Kidney (tissue), 14 donors: ENCODE measurements around the gene NCOA1. TPM values are rescaled to one million over a fixed set of nuclear protein-coding genes. Genes with fewer than 3 reads are reported as not detected.

Experiments used
- DNase-seq, 5 donors: peaks; one replicate each; pipeline ENCODE4 v3.0.0-alpha.2; 2013 to 2020
- FAIRE-seq: peaks from 2 replicates; lab custom pipeline; 2012; peaks lifted over from hg19 to GRCh38; lab: Jason Lieb, UNC
- H3K27ac ChIP-seq, 2 donors: one replicate each; pipeline ENCODE4 v1.7.0; 2013; ENCODE audit warnings: low read depth in 2 of 2, low read length in 2 of 2, inconsistent platforms in 1 of 2
- H3K27me3 ChIP-seq: one replicate; pipeline ENCODE4 v1.7.1; 2013; ENCODE audit warnings: low read length, inconsistent platforms; ENCODE audit not compliant: control insufficient read depth, insufficient read depth
- H3K36me3 ChIP-seq, 3 donors: one replicate each; pipeline versions ENCODE4 v1.7.0 to v1.7.1; 2013; ENCODE audit warnings: low read length in 3 of 3, control low read depth in 1 of 3, inconsistent platforms in 1 of 3; ENCODE audit not compliant: insufficient read depth in 3 of 3, control insufficient read depth in 2 of 3
- H3K4me1 ChIP-seq, 3 donors: one replicate each; pipeline versions ENCODE4 v1.7.0 to v1.7.1; 2013; ENCODE audit warnings: low read length in 3 of 3, inconsistent platforms in 1 of 3, low read depth in 1 of 3; ENCODE audit not compliant: control insufficient read depth in 2 of 3, insufficient read depth in 2 of 3
- H3K4me3 ChIP-seq, 3 donors: one replicate each; pipeline versions ENCODE4 v1.7.0 to v1.8.1; 2013; ENCODE audit warnings: low read length in 3 of 3, control low read depth in 1 of 3, inconsistent platforms in 1 of 3
- H3K9ac ChIP-seq, 3 donors: one replicate each; pipeline versions ENCODE4 v1.7.0 to v1.7.1; 2013; ENCODE audit warnings: low read length in 3 of 3, control low read depth in 1 of 3, inconsistent platforms in 1 of 3
- H3K9me3 ChIP-seq, 3 donors: one replicate each; pipeline versions ENCODE4 v1.7.0 to v1.7.1; 2013; ENCODE audit warnings: low read length in 3 of 3, control low read depth in 1 of 3, inconsistent platforms in 1 of 3; ENCODE audit not compliant: control insufficient read depth in 2 of 3, insufficient read depth in 1 of 3
- intact Hi-C: fragments of 100-400 bp; cut with DNase I; formaldehyde crosslinking; loops from one replicate; pipeline ENCODE4 v1.11.1; 2022
- polyA plus RNA-seq: library from polyadenylated mRNA; stranded (reverse); fragments of 350-450 nt; fragmentation: Illumina TruSeq; extraction: RNeasy Lipid Tissue Mini Kit (QIAGEN cat#74804); gene quantifications from one replicate; pipeline ENCODE4 v1.2.3, GENCODE V29; 2014; ENCODE audit warnings: low read depth, low replicate concordance; ENCODE audit not compliant: insufficient read depth
- total RNA-seq: library from RNA; stranded (reverse); fragmentation: NEBNext Ultra II Directional; extraction: Animal tissue kit (Norgen Biotek cat#: 25700); gene quantifications from one replicate; pipeline ENCODE4 v1.2.1, GENCODE V29; 2021
- TF ChIP-seq, protein P1 (sequence below): IDR thresholded peaks from 3 replicates; pipeline ENCODE4 v1.5.1; 2012; ENCODE audit warnings: mild to moderate bottlenecking, moderate library complexity, borderline replicate concordance; ENCODE audit not compliant: insufficient read depth; ENCODE audit errors: extremely low read depth
- donor health status: control.
- donor health status: control.
- donor health status: control.
- donor health status: control.
- donor health status: control.
- donor health status: DM: yes; HTN: yes; CAD: no.
- donor health status: Normal renal cell carcinoma (clear cell type).

NCOA1 gene
- total and polyA plus RNA-seq, 2 donors from 2014 or later: 11.6 to 41.5 TPM

DNA sequence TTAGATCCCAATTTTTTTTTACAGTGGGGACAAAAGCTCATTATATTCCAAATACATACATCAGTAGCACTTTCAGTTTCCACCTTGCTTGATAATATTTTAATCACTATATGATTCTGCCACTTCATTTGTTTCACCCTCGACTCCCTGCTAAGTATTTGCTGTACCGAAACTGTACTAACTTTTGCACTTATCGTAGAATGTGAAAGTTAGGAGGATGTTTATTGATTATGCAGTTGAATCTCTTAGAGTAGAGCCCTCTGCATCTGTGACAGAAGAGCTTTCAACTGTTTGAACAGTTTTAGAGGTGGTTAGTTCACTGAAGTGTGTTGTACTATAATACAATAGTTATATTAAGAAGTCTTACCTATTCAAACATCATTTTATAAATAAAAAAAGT is 20.8 kb downstream of the NCOA1 start:
- no peaks in the 10 kb centered on the region for H3K4me1 ChIP-seq
- H3K9ac ChIP-seq: no peak overlapping the region
- H3K27ac ChIP-seq: no peak overlapping the region
- no peaks in the 10 kb centered on the region for H3K27me3 ChIP-seq
- TF ChIP-seq, protein P1, sequence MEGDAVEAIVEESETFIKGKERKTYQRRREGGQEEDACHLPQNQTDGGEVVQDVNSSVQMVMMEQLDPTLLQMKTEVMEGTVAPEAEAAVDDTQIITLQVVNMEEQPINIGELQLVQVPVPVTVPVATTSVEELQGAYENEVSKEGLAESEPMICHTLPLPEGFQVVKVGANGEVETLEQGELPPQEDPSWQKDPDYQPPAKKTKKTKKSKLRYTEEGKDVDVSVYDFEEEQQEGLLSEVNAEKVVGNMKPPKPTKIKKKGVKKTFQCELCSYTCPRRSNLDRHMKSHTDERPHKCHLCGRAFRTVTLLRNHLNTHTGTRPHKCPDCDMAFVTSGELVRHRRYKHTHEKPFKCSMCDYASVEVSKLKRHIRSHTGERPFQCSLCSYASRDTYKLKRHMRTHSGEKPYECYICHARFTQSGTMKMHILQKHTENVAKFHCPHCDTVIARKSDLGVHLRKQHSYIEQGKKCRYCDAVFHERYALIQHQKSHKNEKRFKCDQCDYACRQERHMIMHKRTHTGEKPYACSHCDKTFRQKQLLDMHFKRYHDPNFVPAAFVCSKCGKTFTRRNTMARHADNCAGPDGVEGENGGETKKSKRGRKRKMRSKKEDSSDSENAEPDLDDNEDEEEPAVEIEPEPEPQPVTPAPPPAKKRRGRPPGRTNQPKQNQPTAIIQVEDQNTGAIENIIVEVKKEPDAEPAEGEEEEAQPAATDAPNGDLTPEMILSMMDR: no peak
- H3K36me3 ChIP-seq: no peaks in the 10 kb centered on the region
- FAIRE-seq (no peak), DNase-seq (no peak)
- intact Hi-C loops: no loop called here
- no peaks in the 10 kb centered on the region for H3K9me3 ChIP-seq
- no peak overlapping the region for H3K4me3 ChIP-seq

DNA sequence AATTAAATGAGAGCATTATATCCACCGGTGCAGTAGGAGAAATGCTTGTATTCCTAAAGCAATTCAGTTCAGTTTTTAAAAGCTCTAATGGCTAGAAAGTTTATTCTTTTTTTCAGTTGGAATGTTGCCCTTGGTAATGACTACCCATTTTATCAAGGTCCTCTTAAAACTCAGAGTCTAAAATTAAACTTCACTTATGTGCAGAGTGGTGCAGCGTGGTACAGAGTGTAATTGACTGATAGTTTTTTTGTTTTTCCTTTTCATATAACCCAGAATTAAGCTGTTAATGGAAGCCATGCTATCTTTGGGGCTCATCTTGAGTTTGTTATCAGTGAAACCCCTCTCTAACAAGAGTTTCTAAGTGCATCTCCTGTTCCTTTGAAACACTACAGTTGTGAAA is 21.4 kb downstream of the NCOA1 start:
- DNase-seq (no peak), FAIRE-seq (no peak)
- H3K36me3 ChIP-seq: no peaks in the 10 kb centered on the region
- H3K4me3 ChIP-seq: no peak overlapping the region
- no peaks in the 10 kb centered on the region for H3K27me3 ChIP-seq
- H3K9ac ChIP-seq: no peak overlapping the region
- intact Hi-C loops: no loop called here
- H3K9me3 ChIP-seq: no peaks in the 10 kb centered on the region
- TF ChIP-seq, protein P1: no peak
- no peaks in the 10 kb centered on the region for H3K4me1 ChIP-seq
- no peak overlapping the region for H3K27ac ChIP-seq

DNA sequence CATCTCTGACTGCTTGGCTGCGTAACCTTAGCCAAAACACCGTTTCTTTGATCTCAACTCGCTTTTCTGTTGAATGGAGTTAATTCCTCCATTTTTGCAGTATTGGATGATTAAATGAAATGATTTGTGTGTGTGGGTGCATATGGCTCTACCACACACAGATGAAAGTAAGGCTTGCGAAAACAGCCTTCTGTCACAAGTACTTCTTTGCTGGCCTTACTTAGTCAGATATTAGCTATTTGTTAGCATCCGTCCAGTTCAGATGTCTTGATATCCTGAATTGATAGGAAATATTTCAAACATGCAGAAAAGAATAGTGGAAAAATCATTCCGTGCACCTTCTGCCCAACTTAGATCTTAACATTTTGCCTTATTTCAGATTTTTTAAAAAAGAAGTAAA is 21.8 kb downstream of the NCOA1 start:
- intact Hi-C loops: no loop called here
- Histone ChIP-seq H3K9ac (no peak overlapping the region), H3K27ac (no peak overlapping the region), H3K36me3 (no peaks in the 10 kb centered on the region), H3K4me3 (no peak overlapping the region), H3K9me3 (no peaks in the 10 kb centered on the region), H3K4me1 (no peaks in the 10 kb centered on the region), H3K27me3 (no peaks in the 10 kb centered on the region)
- FAIRE-seq (no peak), DNase-seq (no peak)
- TF ChIP-seq, protein P1: no peak

DNA sequence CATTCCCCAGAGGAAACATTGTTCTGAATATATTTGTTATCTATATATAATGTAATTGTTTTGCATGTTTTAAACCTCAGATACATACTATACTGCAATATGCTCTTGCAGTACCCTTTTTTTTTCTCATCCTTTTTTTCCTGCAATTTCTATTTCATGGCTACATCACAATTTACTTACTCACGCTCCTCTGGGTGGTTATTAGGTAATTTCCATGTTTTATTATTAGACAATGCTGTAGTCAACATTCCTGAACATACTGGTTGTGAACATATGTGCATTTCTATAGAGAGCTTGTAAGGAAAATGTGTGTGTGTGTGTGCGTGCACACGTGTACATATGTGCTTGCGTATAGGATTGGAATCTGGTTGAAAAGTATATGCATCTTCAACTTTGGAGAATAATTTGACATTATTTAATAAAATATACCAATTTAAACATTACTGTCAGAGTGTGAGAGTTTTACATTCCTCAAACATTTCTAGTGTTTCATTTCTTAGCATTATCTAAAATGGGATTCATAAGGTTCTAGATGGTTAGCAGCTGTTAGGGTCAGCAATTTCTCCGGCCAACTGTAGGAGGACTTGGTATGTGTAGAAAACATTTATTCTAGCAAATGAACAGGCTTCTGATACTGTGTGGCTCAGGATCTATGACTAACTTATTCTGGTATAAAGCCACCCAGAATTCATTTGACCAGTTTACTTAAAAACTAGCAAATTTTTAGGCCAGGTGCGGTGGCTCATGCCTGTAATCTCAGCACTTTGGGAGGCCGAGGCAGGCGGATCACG is 22.4 kb downstream of the NCOA1 start:
- Histone ChIP-seq H3K4me3 (no peak overlapping the region), H3K9ac (no peak overlapping the region), H3K9me3 (no peaks in the 10 kb centered on the region), H3K4me1 (no peaks in the 10 kb centered on the region), H3K27ac (no peak overlapping the region), H3K27me3 (no peaks in the 10 kb centered on the region), H3K36me3 (no peaks in the 10 kb centered on the region)
- FAIRE-seq: no peak
- DNase-seq: peak in 2 of 5 donors; percentile 22 to 48
- intact Hi-C loops: no loop called here
- TF ChIP-seq, protein P1: no peak
